Testis (tissue), 3 donors: ENCODE results near the gene CEP104. TPM values are rescaled to one million over a fixed set of nuclear protein-coding genes. Genes with fewer than 3 reads are reported as not detected.
A peak's percentile ranks its signal among the peaks of the same experiment; 100 is the strongest.

Source experiments
- DNase-seq: peaks from one replicate; pipeline ENCODE4 v3.0.0-alpha.2; 2019
- H3K27ac ChIP-seq, 2 donors: fragments of 200-600 bp; sonication (generic); one replicate each; pipeline ENCODE4 v1.5.1; 2019
- H3K27me3 ChIP-seq: fragments of 200-600 bp; sonication (generic); one replicate; pipeline ENCODE4 v1.5.1; 2019
- H3K36me3 ChIP-seq: fragments of 200-600 bp; sonication (generic); one replicate; pipeline ENCODE4 v1.5.1; 2017; ENCODE audit warnings: low read depth; ENCODE audit errors: missing control alignments
- H3K4me1 ChIP-seq: fragments of 200-600 bp; sonication (generic); one replicate; pipeline ENCODE4 v1.5.1; 2019
- H3K4me3 ChIP-seq, 2 donors: fragments of 200-600 bp; sonication (generic); one replicate each; pipeline ENCODE4 v1.5.1; 2017 to 2019
- H3K9me3 ChIP-seq: fragments of 200-600 bp; sonication (generic); one replicate; pipeline ENCODE4 v1.5.1; 2017
- CTCF ChIP-seq, 3 experiments: fragments of 450-650 bp in 2 of 3; fragments of 200-600 bp in 1 of 3; sonication (generic) in 1 of 3; IDR thresholded peaks; one replicate each; pipeline ENCODE4 v1.5.1; 2016 to 2019; ENCODE audit warnings: antibody characterized with exemption in 3 of 3, mild to moderate bottlenecking in 2 of 3, moderate library complexity in 1 of 3
- POLR2A ChIP-seq: fragments of 450-650 bp; IDR thresholded peaks from one replicate; pipeline ENCODE4 v1.6.1; 2017; ENCODE audit warnings: antibody characterized with exemption, mild to moderate bottlenecking, moderate library complexity
- WGBS, 2 donors: methylation state at CpG; one replicate each; pipeline ENCODE4 v1.1.5; 2018; 5-methylcytosine and 5-hydroxymethylcytosine counted together
- intact Hi-C: fragments of 100-400 bp; cut with DNase I; formaldehyde crosslinking; loops from one replicate; pipeline ENCODE4 v1.15.1; 2023; ENCODE audit warnings: low total_unique reads
- polyA plus RNA-seq: library from polyadenylated mRNA; stranded (reverse); fragments of 350-450 nt; fragmentation: Illumina TruSeq; extraction: RNeasy Lipid Tissue Mini Kit (QIAGEN cat#74804); gene quantifications from one replicate; pipeline ENCODE4 v1.2.3, GENCODE V29; 2014; ENCODE audit warnings: low read depth, low replicate concordance; ENCODE audit not compliant: insufficient read depth
- total RNA-seq, 2 donors: library from RNA; depleted of rRNA; stranded (reverse); fragments of >200 nt; gene quantifications; one replicate each; pipeline ENCODE4 v1.2.3, GENCODE V29; 2016

Gene CEP104
- total and polyA plus RNA-seq, 3 donors from 2014 or later, result 41.5 to 80.4 (median 55.1) TPM

DNA sequence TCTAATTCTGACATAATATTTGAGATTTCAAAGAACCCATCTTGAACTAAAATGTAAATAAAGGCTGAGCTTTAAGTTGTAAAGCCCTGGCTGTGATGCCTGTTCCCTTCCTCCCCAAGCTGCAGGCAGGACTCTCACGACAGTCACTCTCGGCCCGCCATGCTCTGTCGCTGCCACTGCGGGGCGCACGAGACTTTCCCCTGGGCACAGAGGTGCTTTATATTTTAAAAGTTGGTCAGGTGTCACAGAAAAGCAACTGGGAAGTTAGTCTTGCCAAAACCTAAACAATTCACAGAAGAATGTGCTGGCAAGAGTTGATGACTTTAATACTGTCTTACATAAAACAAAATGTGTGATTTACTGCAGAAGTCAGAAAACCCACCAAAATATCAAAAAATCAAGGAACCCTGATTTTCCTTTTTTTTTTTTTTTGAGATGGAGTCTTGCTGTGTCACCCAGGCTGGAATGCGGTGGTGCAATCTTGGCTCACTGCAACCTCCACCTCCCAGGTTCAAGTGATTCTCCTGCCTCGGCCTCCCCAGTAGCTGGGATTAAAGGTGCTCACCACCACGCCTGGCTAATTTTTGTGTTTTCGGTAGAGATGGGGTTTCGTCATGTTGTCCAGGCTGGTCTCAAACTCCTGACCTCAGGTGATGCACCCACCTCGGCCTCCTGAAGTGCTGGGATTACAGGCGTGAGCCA lies 71.4 kb downstream of the CEP104 start:
- Histone ChIP-seq H3K27ac (no peak overlapping the region), H3K9me3 (no peaks in the 10 kb centered on the region), H3K27me3 (no peaks in the 10 kb centered on the region), H3K4me3 (no peak overlapping the region), H3K4me1 (peaks cover 4% of the 10 kb centered on the region), H3K36me3 (no peaks in the 10 kb centered on the region)
- intact Hi-C loops, result no loop called here
- DNase-seq, result no peak
- TF ChIP-seq CTCF (IDR thresholded peaks at IDR 0.05), result peak in 2 of 3 experiments; percentile 8 to 29
- no peak for TF ChIP-seq POLR2A
- 82 to 91% methylated on average over 12 to 14 of the region's 14 CpGs for WGBS, 2 donors

DNA sequence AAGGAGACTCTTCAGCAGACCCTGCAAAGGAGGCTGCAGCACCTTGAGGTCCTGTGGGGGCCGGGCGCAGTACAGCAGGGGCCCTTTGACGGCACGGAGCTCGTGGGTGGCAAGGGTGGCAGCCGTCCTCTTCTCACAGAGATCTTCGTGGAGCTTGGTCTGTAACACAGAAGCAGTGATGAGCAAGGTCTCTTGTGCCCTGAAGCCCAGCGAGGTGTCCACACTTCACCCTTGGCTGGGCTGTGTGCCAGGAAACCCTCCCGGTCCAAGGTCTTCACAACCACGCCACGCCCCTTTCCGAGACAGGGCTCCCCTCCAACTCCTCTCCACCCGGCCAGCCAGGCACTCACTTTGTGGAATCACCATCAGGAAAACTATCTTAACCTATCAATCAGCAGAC lies 72.0 kb downstream of the CEP104 start:
- TF ChIP-seq CTCF (IDR thresholded peaks at IDR 0.05) (no peak), POLR2A (no peak)
- no peak overlapping the region for H3K27ac ChIP-seq
- DNase-seq, result peak; percentile 80
- no peaks in the 10 kb centered on the region for H3K9me3 ChIP-seq
- WGBS, 2 donors, result 66 to 74% methylated on average over 6 to 13 of the region's 13 CpGs
- no peak overlapping the region for H3K4me3 ChIP-seq
- intact Hi-C loops, result no loop called here
- H3K36me3 ChIP-seq, result no peaks in the 10 kb centered on the region
- no peaks in the 10 kb centered on the region for H3K4me1 ChIP-seq
- no peaks in the 10 kb centered on the region for H3K27me3 ChIP-seq

DNA sequence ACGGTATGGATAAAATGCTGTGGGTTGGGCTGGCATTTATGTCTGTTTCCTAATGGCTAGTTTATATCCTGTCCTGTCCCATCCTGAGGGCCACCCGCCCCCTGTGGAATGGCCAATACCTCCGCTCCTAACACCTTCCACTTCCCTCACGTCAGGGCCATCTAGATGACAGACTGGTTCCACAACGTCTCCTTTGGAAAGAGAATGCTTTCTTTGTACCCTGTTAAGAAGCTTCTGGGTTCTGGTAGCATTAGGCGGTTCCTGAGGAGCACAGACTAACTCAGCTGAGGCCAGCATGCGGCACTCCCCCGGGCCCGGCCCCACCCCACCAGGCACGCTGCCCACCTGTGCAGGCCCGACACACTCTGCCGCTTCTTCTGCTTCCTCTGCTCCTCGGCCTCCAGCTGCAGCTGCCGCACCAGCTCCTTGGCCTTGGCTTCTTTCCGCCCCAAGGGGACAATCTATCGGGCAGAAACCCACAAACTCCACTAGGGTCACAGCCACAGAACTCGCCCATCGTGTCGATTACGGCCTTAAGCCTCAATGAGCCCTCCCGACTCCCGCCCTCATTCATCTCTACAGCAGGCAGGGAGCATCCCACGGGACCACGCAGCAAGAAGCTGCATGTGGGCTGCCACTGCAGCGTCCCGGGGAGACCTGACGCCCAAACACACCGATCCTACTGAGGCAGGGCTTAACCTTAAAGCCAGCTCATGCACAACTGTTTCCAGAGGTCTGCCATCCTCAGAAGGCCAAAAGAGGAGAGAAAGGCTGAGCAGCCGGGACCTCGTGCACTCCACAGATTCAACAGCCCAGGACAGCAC lies 73.1 kb downstream of the CEP104 start:
- Histone ChIP-seq H3K4me1 (no peaks in the 10 kb centered on the region), H3K27me3 (no peaks in the 10 kb centered on the region), H3K4me3 (no peak overlapping the region), H3K9me3 (no peaks in the 10 kb centered on the region), H3K27ac (no peak overlapping the region), H3K36me3 (no peaks in the 10 kb centered on the region)
- no peak for DNase-seq
- WGBS, 2 donors, result 66 to 75% methylated on average over 29 to 30 of the region's 30 CpGs
- intact Hi-C loops, result no loop called here
- TF ChIP-seq POLR2A (no peak), CTCF (IDR thresholded peaks at IDR 0.05) (no peak)

DNA sequence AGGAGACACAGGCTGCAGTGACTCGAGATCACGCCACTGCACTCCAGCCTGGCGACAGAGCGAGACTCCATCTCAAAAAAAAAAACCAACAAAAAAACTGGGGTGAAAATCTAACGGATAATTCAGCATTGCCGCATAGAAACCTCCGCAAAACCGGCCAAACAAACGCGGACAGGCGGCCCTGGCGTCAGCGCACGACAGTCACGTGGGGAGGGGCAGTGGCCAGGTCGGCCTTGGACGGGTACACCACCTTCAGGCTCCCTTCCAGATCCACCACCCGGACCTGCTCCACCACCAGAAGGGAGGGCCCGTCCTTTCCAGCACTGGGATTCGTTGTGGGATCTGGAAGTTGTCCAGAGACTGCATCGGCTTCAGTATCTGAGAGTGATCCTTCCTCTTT lies 76.1 kb downstream of the CEP104 start:
- H3K27me3 ChIP-seq, result no peaks in the 10 kb centered on the region
- DNase-seq, result no peak
- intact Hi-C loops, result no loop called here
- H3K4me1 ChIP-seq, result peaks cover 10% of the 10 kb centered on the region
- no peaks in the 10 kb centered on the region for H3K36me3 ChIP-seq
- TF ChIP-seq CTCF (IDR thresholded peaks at IDR 0.05), result no peak
- TF ChIP-seq POLR2A, result no peak
- H3K4me3 ChIP-seq, result no peak overlapping the region
- WGBS, 2 donors, result 89 to 90% methylated on average over 21 of the region's 21 CpGs
- no peaks in the 10 kb centered on the region for H3K9me3 ChIP-seq
- no peak overlapping the region for H3K27ac ChIP-seq
